Naive thymus-derived CD8-positive, alpha-beta T cell (primary cell): ENCODE results near the gene CDSN. TPM values are rescaled to one million over a fixed set of nuclear protein-coding genes. Genes with fewer than 3 reads are reported as not detected.
"Not testable (repeated sequence)": the region's sequence is repeated elsewhere in the genome, so short reads cannot be mapped to it uniquely, and the experiment has no call there.

ENCODE experiments used
- ATAC-seq, 2 donors: fragments of 150-1000 bp; cut with Tn5 transposase in 1 of 2; sonication (Bioruptor Pico), chemical (Tn5 transposase) in 1 of 2; 1 replicate in 1 of 2; 2 replicates in 1 of 2; pipeline ENCODE4 v1.10.0; 2021; ENCODE audit warnings: mild to moderate bottlenecking in 2 of 2, moderate library complexity in 2 of 2
- POLR2A ChIA-PET: fragments of 350-600 bp; sonication (Branson Sonifier 250); formaldehyde crosslinking; loops from one replicate; lab custom pipeline; 2021; ENCODE audit warnings: antibody characterized with exemption; lab: Charles Lee
- DNase-seq, 10 donors: peaks; one replicate each; pipeline versions ENCODE4 v3.0.0 to v3.0.0-alpha.2; 2020 to 2022
- H3K27ac Mint-ChIP-seq, 10 donors: one replicate each; pipeline ENCODE4 v1.8.0; 2020 to 2022; ENCODE audit warnings: mild to moderate bottlenecking in 10 of 10, mixed read lengths in 10 of 10, moderate library complexity in 4 of 10, inconsistent platforms in 1 of 10
- H3K27me3 Mint-ChIP-seq, 5 donors: one replicate each; pipeline ENCODE4 v1.8.0; 2021 to 2022; ENCODE audit warnings: mixed read lengths in 5 of 5
- H3K36me3 Mint-ChIP-seq, 3 donors: one replicate each; pipeline ENCODE4 v1.8.0; 2020 to 2022; ENCODE audit warnings: mixed read lengths in 3 of 3, mild to moderate bottlenecking in 2 of 3, inconsistent platforms in 1 of 3
- H3K4me1 Mint-ChIP-seq, 4 donors: one replicate each; pipeline ENCODE4 v1.8.0; 2021 to 2022; ENCODE audit warnings: mixed read lengths in 4 of 4
- H3K4me3 Mint-ChIP-seq, 10 donors: one replicate each; pipeline ENCODE4 v1.8.0; 2020 to 2022; ENCODE audit warnings: mild to moderate bottlenecking in 10 of 10, mixed read lengths in 10 of 10, moderate library complexity in 6 of 10, inconsistent platforms in 1 of 10
- H3K9me3 Mint-ChIP-seq, 9 donors: one replicate each; pipeline ENCODE4 v1.8.0; 2020 to 2022; ENCODE audit warnings: mixed read lengths in 9 of 9, mild to moderate bottlenecking in 3 of 9, inconsistent platforms in 1 of 9, moderate library complexity in 1 of 9
- polyA plus RNA-seq, 3 donors: library from polyadenylated mRNA; unstranded; fragments of 300-500 nt; fragmentation: Illumina TruSeq; gene quantifications; one replicate each; pipeline ENCODE4 v1.2.3, GENCODE V29; 2021
- total RNA-seq, 8 experiments: library from RNA in 2 of 8; stranded (reverse) in 2 of 8; gene quantifications; one replicate each; pipeline ENCODE4 v1.2.3 and lab custom pipeline; 2021 to 2026

Gene CDSN
- not detected for total RNA-seq
- not detected for polyA plus RNA-seq
- total RNA-seq (lab: John Stamatoyannopoulos, UW), result 0 reads per million in 6 experiments

DNA sequence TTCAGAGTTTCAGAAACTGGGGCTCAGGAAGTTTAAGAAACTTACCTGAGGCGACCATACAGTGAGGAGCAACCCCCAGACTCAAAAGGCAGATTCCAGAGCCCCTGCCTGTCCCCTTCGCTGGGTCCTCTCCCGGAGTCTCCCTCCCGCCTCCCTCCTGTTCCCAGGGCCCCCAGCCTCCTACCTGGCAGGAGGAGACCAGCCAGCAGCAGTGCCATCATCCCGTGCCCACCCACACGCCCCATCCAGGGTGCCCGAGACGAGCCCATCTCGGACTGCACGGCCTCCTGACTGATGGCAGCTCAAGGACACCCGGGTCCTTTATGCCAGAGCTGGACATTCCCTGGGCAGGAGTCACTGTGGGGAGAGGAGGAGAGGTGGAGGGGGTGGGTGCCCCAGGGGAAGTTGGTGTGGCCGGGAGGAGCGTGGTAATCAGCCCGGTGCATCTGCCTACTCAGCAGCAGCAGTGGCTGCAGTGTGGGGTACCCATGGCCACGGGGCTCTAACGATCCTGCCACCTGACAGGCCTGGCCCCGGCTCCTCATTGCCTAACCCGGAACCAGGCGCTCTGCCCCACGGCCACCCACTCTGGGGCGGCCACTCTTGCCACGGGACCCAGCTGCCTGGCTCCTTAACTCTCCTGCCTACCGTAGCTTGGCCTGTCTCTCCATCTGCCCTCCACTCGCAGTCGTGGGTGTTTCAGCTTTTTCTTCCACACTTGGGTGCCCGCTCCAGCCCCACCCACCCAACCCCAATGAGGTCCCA, at the start of gene CDSN:
TSS of gene CDSN (minus strand) at position 296 of the 765 bp plus-strand sequence. CDS start at position 269, 27 bp downstream.
- DNase-seq (peak in 1 of 10 donors; percentile 21), ATAC-seq (no peak)
- H3K27ac Mint-ChIP-seq, result no peak within 1 kb of the TSS
- POLR2A ChIA-PET, result no interaction called here
- H3K4me1 Mint-ChIP-seq, result peaks cover 0 to 2% (median under 1%) of the 10 kb centered on the region in 4 donors
- H3K9me3 Mint-ChIP-seq, result no peaks in the 10 kb centered on the region
- H3K4me3 Mint-ChIP-seq, result no peak within 1 kb of the TSS
- H3K36me3 Mint-ChIP-seq, result no peaks in the 10 kb centered on the region
- H3K27me3 Mint-ChIP-seq, result peaks cover 0 to 12% (median 2%) of the 10 kb centered on the region in 5 donors

DNA sequence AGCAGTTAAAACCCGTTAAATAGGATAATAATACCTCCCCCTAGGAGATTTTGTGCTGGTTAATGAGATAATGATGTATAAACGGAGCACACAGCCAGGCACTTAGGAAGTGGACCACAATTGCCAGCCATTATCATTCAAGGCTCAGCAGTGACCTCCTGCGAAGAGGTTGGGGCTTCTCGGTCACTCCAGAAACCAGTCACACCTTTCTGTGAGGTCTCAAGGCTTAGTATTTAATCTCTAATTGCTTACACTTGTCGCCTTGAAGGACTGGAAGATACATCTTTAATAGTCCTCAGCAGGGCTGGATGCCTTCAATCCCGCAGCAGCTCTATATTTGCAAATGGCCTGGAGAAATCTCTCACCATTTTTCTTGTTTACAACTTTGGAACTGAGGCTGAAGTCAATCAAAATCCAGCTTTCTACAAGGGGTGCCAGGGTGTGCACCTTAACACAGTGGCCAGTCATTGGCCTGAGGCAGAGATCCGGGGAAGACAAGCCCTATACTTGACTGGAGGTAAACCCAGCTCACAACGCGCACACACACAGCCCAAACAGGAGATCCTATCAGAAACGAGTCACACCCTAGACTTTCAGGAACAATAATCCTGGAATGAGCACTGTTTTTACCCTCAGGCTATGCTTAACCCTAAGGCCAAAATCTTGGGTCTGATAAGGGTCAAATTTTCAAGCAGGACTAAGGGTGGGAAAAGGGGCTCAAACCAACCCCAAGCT, 49.0 kb upstream of the CDSN start:
- no peak overlapping the region for H3K4me3 Mint-ChIP-seq
- POLR2A ChIA-PET, result interaction anchor here (0.5 kb wide), 1 partner anchor 13 kb away, joined by 3 read pairs; no protein-coding TSS in a partner anchor

DNA sequence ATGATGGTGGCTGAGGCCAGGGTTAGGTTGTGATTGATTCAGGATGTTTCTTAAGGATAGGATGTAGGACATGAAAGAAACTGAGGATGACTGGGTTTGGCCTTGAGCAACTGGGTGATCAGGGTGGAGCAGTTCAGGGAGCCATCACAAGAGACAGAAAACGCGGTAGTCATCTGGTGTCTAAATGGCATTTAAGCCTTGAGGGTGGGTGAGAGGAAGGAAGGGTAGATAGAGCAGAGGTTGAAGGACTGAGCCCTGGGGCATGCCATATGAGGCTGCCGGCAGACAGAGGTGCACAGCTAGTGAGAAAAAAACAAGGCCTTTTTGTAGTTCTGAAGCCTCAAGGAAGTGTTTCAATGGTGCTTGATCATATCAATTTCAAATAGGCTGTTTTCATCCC, 48.4 kb upstream of the CDSN start:
- POLR2A ChIA-PET, result no interaction called here

More for the DNA sequence above, 49.0 kb upstream of the CDSN start:
- H3K27me3 Mint-ChIP-seq, result no peaks in the 10 kb centered on the region
- H3K27ac Mint-ChIP-seq, result no peak overlapping the region
- ATAC-seq, result no peak
- no peak for DNase-seq
- H3K4me1 Mint-ChIP-seq, result no peaks in the 10 kb centered on the region
- no peaks in the 10 kb centered on the region for H3K9me3 Mint-ChIP-seq
- no peaks in the 10 kb centered on the region for H3K36me3 Mint-ChIP-seq

DNA sequence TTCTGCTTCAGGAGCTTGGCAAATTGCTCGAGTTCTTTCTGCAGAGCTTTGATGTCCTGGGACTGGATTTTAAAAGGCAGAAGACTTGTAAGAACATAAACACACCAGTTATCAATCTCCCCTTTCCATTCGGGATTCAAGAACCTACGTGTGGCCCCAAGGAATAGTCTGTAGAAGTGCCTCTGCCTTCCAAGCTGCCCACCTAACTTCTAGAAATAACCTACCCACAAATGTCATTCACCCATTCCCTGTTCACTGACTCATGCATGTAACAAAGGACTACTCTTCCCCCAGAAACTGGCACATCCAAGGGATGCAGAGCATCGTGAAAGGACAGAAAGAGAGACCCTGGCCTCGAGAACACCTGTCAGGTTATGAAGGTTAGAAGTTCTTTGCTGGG, 45.7 kb upstream of the CDSN start:
- peak overlapping the region in 1 of 10 donors; percentile 41 for H3K27ac Mint-ChIP-seq
- DNase-seq (no peak), ATAC-seq (no peak)
- H3K9me3 Mint-ChIP-seq, result no peaks in the 10 kb centered on the region
- peaks cover 0 to 5% (median 0%) of the 10 kb centered on the region in 3 donors for H3K36me3 Mint-ChIP-seq
- no peaks in the 10 kb centered on the region for H3K27me3 Mint-ChIP-seq
- POLR2A ChIA-PET, result no interaction called here
- H3K4me1 Mint-ChIP-seq, result peaks cover 0 to 4% (median 0%) of the 10 kb centered on the region in 4 donors
- no peak overlapping the region for H3K4me3 Mint-ChIP-seq

More for the DNA sequence above, 48.4 kb upstream of the CDSN start:
- H3K4me3 Mint-ChIP-seq, result no peak overlapping the region
- H3K36me3 Mint-ChIP-seq, result no peaks in the 10 kb centered on the region
- no peaks in the 10 kb centered on the region for H3K27me3 Mint-ChIP-seq
- DNase-seq (no peak), ATAC-seq (no peak)
- H3K27ac Mint-ChIP-seq, result peak overlapping the region in 2 of 10 donors; percentile 17 to 68
- H3K9me3 Mint-ChIP-seq, result no peaks in the 10 kb centered on the region
- no peaks in the 10 kb centered on the region for H3K4me1 Mint-ChIP-seq

GRCh38 chr6:31165064-31165832, 45.0 kb upstream of the CDSN start:
- DNase-seq, H3K27me3 Mint-ChIP-seq, H3K9me3 Mint-ChIP-seq, H3K36me3 Mint-ChIP-seq, H3K4me1 Mint-ChIP-seq, H3K4me3 Mint-ChIP-seq, ATAC-seq, POLR2A ChIA-PET: not testable (repeated sequence)
- H3K27ac Mint-ChIP-seq, result peak overlapping the region in 1 of 10 donors; percentile 29

DNA sequence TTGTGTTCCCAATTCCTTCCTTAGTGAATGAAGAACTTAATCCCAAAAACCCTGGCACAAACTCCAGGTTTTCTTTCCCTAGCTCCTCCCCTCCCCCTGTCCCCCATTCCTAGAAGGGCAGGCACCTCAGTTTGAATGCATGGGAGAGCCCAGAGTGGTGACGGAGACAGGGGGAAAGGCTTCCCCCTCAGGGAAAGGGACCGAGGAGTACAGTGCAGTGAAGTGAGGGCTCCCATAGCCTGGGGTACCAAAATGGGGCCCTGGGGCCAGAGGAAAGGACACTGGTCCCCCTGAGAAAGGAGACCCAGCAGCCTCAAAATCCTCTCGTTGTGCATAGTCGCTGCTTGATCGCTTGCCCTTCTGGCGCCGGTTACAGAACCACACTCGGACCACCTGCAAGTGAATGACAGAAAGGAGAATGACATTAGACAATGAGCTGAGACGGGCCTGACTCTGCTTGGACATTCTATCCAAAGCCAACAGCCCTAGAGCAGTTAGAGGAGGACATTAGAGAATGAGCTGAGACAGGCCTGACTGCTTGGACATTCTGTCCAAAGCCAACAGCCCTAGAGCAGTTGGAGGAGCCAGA, 44.3 kb upstream of the CDSN start:
- POLR2A ChIA-PET, ATAC-seq, H3K9me3 Mint-ChIP-seq, H3K36me3 Mint-ChIP-seq, H3K27me3 Mint-ChIP-seq, DNase-seq, H3K4me1 Mint-ChIP-seq, H3K4me3 Mint-ChIP-seq: not testable (repeated sequence)
- H3K27ac Mint-ChIP-seq, result peak overlapping the region in 1 of 10 donors; percentile 29

DNA sequence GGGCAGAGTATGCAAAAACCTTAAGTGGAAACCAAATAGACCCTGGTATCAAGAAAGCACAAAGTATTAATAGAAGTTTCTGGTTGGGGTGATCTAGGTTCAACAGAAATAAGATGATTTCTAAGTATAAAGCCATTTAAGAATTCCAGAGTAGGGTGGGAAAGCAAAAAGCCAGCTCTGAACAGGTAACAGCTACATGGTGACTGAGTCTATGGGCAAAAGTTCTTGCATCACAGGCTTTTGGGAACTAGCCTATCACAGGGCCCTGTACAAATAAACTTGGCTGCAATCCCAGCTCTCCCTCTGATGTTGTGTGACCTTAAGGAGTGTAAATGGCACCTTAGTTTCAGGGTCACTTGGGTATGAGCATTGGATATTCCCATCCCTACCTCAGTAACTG, 43.7 kb upstream of the CDSN start:
- DNase-seq (no peak), ATAC-seq (no peak)
- Mint-ChIP-seq H3K9me3 (no peaks in the 10 kb centered on the region), H3K27ac (no peak overlapping the region), H3K4me1 (peaks cover 4 to 9% (median 6%) of the 10 kb centered on the region in 4 donors), H3K27me3 (no peaks in the 10 kb centered on the region), H3K36me3 (peaks cover 0 to 5% (median 0%) of the 10 kb centered on the region in 3 donors), H3K4me3 (no peak overlapping the region)
- POLR2A ChIA-PET, result no interaction called here

GRCh38 chr6:31162463-31163165, 42.4 kb upstream of the CDSN start:
- DNase-seq (no peak), ATAC-seq (no peak)
- POLR2A ChIA-PET, result no interaction called here
- peaks cover 0 to 5% (median 0%) of the 10 kb centered on the region in 3 donors for H3K36me3 Mint-ChIP-seq
- H3K9me3 Mint-ChIP-seq, result no peaks in the 10 kb centered on the region
- no peak overlapping the region for H3K4me3 Mint-ChIP-seq
- H3K27me3 Mint-ChIP-seq, result no peaks in the 10 kb centered on the region
- peaks cover 11 to 20% (median 17%) of the 10 kb centered on the region in 4 donors for H3K4me1 Mint-ChIP-seq
- no peak overlapping the region for H3K27ac Mint-ChIP-seq

- no peak for ATAC-seq
- POLR2A ChIA-PET, result no interaction called here
- Mint-ChIP-seq H3K4me3 (no peak overlapping the region), H3K4me1 (peaks cover 11 to 29% (median 23%) of the 10 kb centered on the region in 4 donors), H3K36me3 (peaks cover 0 to 5% (median 0%) of the 10 kb centered on the region in 3 donors), H3K27ac (peak overlapping the region in 2 of 10 donors; percentile 25 to 66), H3K27me3 (no peaks in the 10 kb centered on the region), H3K9me3 (no peaks in the 10 kb centered on the region)
- DNase-seq, result no peak
These were observed 41.2 kb upstream of the CDSN start for GRCh38 chr6:31161216-31162126.

DNA sequence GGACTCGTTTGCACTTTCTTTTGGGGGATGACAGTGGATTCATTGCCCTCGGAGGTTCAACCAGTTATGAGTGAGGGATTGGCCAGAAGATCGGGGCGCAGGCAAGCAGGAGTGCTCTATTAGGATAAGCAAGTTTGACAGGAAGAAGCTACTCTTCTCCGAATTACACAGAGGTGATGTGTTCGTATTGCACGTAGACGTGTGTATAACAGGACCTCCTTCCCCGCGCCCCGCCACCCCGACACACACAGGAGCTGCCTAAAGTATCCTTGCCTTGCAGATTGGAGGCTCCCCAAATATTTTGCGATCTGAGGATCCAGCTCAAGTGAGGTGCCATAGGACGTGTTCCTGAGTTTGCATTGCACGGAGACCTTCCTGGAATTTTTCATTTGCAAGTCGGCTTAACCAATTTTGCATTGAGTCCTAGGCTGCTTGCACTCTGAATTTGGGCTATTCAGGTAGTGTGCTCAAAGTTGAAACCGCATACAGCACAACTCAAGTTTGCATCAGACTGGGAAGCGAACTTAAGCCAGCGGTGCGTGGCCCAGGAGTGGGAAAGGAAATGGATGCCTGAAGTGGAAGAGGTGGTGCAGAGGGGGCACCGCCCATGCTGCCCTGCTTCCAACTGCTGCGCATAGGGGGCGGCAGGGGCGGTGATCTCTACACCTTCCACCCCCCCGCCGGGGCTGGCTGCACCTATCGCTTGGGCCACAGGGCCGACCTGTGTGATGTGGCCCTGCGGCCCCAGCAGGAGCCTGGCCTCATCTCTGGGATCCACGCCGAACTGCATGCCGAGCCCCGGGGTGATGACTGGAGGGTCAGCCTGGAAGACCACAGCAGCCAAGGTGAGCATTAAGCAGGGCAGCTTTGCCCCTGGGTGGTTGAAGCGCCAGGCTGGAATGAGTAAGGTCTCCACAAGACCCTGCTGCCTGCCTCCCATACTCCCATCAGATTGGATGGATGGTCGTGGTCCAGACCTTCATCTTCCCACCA, 38.9 kb upstream of the CDSN start:
- Mint-ChIP-seq H3K36me3 (peaks cover 0 to 15% (median 11%) of the 10 kb centered on the region in 3 donors), H3K27me3 (no peaks in the 10 kb centered on the region), H3K27ac (peak overlapping the region in 9 of 10 donors; percentile 31 to 96 (median 85)), H3K9me3 (no peaks in the 10 kb centered on the region), H3K4me3 (peak overlapping the region; percentile 83 to 100 (median 93)), H3K4me1 (peaks cover 15 to 31% (median 24%) of the 10 kb centered on the region in 4 donors)
- POLR2A ChIA-PET, result interaction anchor here (0.6 to 2.0 kb wide), 9 partner anchors 9 to 207 kb away, joined by 3 to 12 read pairs (median 5); no protein-coding TSS in a partner anchor
- ATAC-seq (no peak), DNase-seq (peak in 1 of 10 donors; percentile 24)
